ENCODE data around the gene GET4. TPM values are rescaled to one million over a fixed set of nuclear protein-coding genes. Genes with fewer than 3 reads are reported as not detected.

The GET4 gene
- total and polyA plus RNA-seq, 2 of the 13 experiments (the other 11 are each of a cell fraction or from before 2014, with no cell fraction given), result 28.2 to 35.2 TPM

DNA sequence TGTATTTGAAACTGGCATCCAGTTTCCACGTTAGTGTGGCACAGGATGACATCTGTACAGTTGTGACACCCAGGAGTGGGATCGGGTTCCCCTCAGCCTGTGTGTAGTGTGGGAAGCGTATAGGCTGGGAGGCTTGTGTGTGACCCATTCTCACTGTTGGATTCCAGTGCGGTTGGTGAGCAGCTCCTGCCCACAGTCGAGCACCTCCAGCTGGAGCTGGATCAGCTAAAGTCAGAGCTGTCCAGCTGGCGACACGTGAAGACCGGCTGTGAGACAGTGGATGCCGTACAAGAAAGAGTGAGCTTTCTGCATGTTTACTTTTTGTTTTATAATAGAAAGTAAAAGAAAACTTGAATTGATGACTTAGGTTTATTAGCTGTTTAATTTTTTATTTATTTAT is 18.7 kb upstream of the GET4 start:
- no peak overlapping the region for H3K4me3 ChIP-seq (replicated peaks in 1 of 3; ENCODE audit: insufficient read depth in 1 of 3, low read depth in 2 of 3, low read length in 3 of 3)
- no peak for ATAC-seq
- no peak for DNase-seq (ENCODE audit: low spot score)
- no peak overlapping the region for H3K9ac ChIP-seq (ENCODE audit: insufficient read depth, low read depth, low read length)
- in situ Hi-C loops (cut with HindIII; ENCODE audit: extremely low pct_ligation_motif_present, low pct_unique_long_range_greater_than_20kb) (no loop called here), intact Hi-C loops (cut with micrococcal nuclease; ENCODE audit: unreplicated experiment) (no loop called here)
- H2AFZ ChIP-seq (ENCODE audit: low read length), result no peak overlapping the region
- ChIA-PET POLR2A (no interaction called here), CTCF (ENCODE audit: low intra/inter-chr PET ratio, low total read pairs) (no interaction called here)
- no peaks in the 10 kb centered on the region for H3K27me3 ChIP-seq (ENCODE audit: control insufficient read depth in 1 of 2, insufficient read depth in 2 of 2, low read length in 2 of 2)
- peaks cover 34 to 79% of the 10 kb centered on the region in 2 experiments; a peak in 4 of 5 replicates for H3K36me3 ChIP-seq (replicated peaks in 1 of 2; ENCODE audit: control insufficient read depth in 1 of 2, insufficient read depth in 2 of 2, low read length in 2 of 2)
- no peaks in the 10 kb centered on the region for H3K9me3 ChIP-seq (ENCODE audit: low read length)
- no peaks in the 10 kb centered on the region; the same call in 1 of the 2 replicates for H4K20me1 ChIP-seq (ENCODE audit: insufficient read depth, low read length)
- H3K4me1 ChIP-seq (ENCODE audit: insufficient read depth, low read length), result peaks cover 13% of the 10 kb centered on the region
- WGBS (ENCODE audit: low lambda C conversion rate), result 94% methylated on average over 7 of the region's 9 CpGs
- H3K27ac ChIP-seq (ENCODE audit: extremely low read length, insufficient read depth, low read length), result no peak overlapping the region
- H3K4me2 ChIP-seq (ENCODE audit: low read depth, low read length), result no peak overlapping the region
- no peaks in the 10 kb centered on the region for H3K79me2 ChIP-seq (ENCODE audit: insufficient read depth, low read length)
- TF ChIP-seq ZFP36L1 (CRISPR knock-in tag; IDR thresholded peaks at IDR 0.05), result no peak
- no peak for TF ChIP-seq ZNF562 (CRISPR knock-in tag; IDR thresholded peaks at IDR 0.05; ENCODE audit: borderline replicate concordance)
- TF ChIP-seq NR2F6 (IDR thresholded peaks at IDR 0.05), result no peak
- no peak for TF ChIP-seq NR2F6 (CRISPR knock-in tag; IDR thresholded peaks at IDR 0.05)
- no peak for TF ChIP-seq RFX3 (CRISPR knock-in tag; IDR thresholded peaks at IDR 0.05)
- no peak for TF ChIP-seq ATAD3A (CRISPR knock-in tag; IDR thresholded peaks at IDR 0.05)
- TF ChIP-seq REPIN1 (CRISPR knock-in tag; IDR thresholded peaks at IDR 0.05; ENCODE audit: borderline replicate concordance, low read depth), result no peak
- no TSS peak for BruUV-seq (replicated peaks)
- no peak for FAIRE-seq

DNA sequence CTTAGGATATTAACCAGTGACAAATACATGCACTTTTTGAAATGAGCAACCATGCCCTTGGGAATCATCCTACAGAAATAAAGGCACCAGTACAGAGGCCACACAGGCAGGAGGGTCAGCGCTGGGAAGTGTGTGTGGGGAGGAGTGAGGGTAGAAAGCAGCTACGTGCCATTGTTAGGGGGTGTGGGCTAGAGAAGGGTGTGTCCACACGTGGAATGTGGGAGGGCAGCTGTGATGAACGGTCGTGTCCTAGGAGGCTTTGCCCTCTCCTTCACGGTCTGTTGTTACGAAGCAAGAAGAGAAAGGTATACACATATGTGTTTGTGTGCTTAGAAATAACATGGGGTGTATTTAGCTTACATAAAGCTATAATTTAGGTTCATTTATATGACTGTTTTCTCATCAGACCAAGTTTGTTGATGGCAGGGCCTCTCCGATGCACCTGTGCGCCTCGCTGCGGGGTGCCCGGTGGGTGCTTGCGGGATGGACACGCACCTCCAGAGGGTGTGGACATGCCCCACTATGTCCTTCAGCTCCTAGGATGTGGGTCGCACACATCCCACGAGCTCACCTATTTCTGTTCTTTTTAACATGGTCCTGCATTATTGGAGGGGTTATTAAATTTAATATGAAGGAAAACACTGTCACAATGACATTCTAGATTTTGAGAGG is 16.9 kb upstream of the GET4 start:
- TF ChIP-seq RBM22 (optimal IDR thresholded peaks at IDR 0.05; ENCODE audit: low read length) (peak; percentile 24), ZNF766 (CRISPR knock-in tag; IDR thresholded peaks at IDR 0.05; ENCODE audit: borderline replicate concordance) (no peak), ZGPAT (CRISPR knock-in tag; IDR thresholded peaks at IDR 0.05) (no peak)
- FAIRE-seq (no peak), ATAC-seq (no peak), DNase-seq (ENCODE audit: low spot score) (no peak)
- peaks cover 29 to 69% of the 10 kb centered on the region in 2 experiments; a peak in 4 of 5 replicates for H3K36me3 ChIP-seq (replicated peaks in 1 of 2; ENCODE audit: control insufficient read depth in 1 of 2, insufficient read depth in 2 of 2, low read length in 2 of 2)
- no peak overlapping the region for H3K9ac ChIP-seq (ENCODE audit: insufficient read depth, low read depth, low read length)
- peaks cover 13% of the 10 kb centered on the region for H3K4me1 ChIP-seq (ENCODE audit: insufficient read depth, low read length)
- ChIA-PET CTCF (ENCODE audit: low intra/inter-chr PET ratio, low total read pairs) (no interaction called here), POLR2A (no interaction called here)
- H3K9me3 ChIP-seq (ENCODE audit: low read length), result no peaks in the 10 kb centered on the region
- H3K27ac ChIP-seq (ENCODE audit: extremely low read length, insufficient read depth, low read length), result no peak overlapping the region
- 95% methylated on average over 12 of the region's 16 CpGs for WGBS (ENCODE audit: low lambda C conversion rate)
- in situ Hi-C loops (cut with HindIII; ENCODE audit: extremely low pct_ligation_motif_present, low pct_unique_long_range_greater_than_20kb), result no loop called here
- H2AFZ ChIP-seq (ENCODE audit: low read length), result no peak overlapping the region
- H3K4me3 ChIP-seq (replicated peaks in 1 of 3; ENCODE audit: insufficient read depth in 1 of 3, low read depth in 2 of 3, low read length in 3 of 3), result no peak overlapping the region
- intact Hi-C loops (cut with micrococcal nuclease; ENCODE audit: unreplicated experiment), result no loop called here
- no peaks in the 10 kb centered on the region for H3K79me2 ChIP-seq (ENCODE audit: insufficient read depth, low read length)
- BruUV-seq (replicated peaks), result no TSS peak
- H3K27me3 ChIP-seq (ENCODE audit: control insufficient read depth in 1 of 2, insufficient read depth in 2 of 2, low read length in 2 of 2), result no peaks in the 10 kb centered on the region
- no peak overlapping the region for H3K4me2 ChIP-seq (ENCODE audit: low read depth, low read length)
- no peaks in the 10 kb centered on the region; the same call in 1 of the 2 replicates for H4K20me1 ChIP-seq (ENCODE audit: insufficient read depth, low read length)

Data from HepG2 (cell line).